Gastrocnemius medialis (tissue), 4 donors: ENCODE results near the gene L3HYPDH.

Experiments used
- CTCF ChIP-seq, 5 experiments: fragments of 450-650 bp in 3 of 5; fragments of 200-600 bp in 2 of 5; sonication (generic) in 2 of 5; IDR thresholded peaks in 4 of 5; conservative IDR thresholded peaks in 1 of 5; 1 replicate in 4 of 5; 2 replicates in 1 of 5; pipeline ENCODE4 v1.5.1; 2016 to 2019; ENCODE audit warnings: antibody characterized with exemption in 5 of 5, mild to moderate bottlenecking in 3 of 5, moderate library complexity in 3 of 5
- POLR2A ChIP-seq, 2 donors: fragments of 450-650 bp; IDR thresholded peaks; one replicate each; pipeline ENCODE4 v1.6.1; 2017; ENCODE audit warnings: antibody characterized with exemption in 2 of 2, mild to moderate bottlenecking in 2 of 2, moderate library complexity in 2 of 2

GRCh38 chr14:59428581-59429012, 55.6 kb downstream of the L3HYPDH start:
- TF ChIP-seq POLR2A (IDR thresholded peaks at IDR 0.05) = no peak
- TF ChIP-seq CTCF (IDR thresholded peaks at IDR 0.05 in 4 of 5, conservative IDR thresholded peaks at IDR 0.05 in 1 of 5) = peak in 1 of 5 experiments; percentile 21
